BE2C (cell line): ENCODE measurements around the gene TRABD.

Source experiments
- DNase-seq: peaks from one replicate; pipeline ENCODE4 v3.0.0-alpha.2; 2020
- H3K27me3 ChIP-seq: fragments of 250-450 bp; sonication (Bioruptor Pico); 2 replicates; pipeline ENCODE4 v1.5.1; 2020; ENCODE audit warnings: mild to moderate bottlenecking
- H3K36me3 ChIP-seq: fragments of 250-450 bp; sonication (Bioruptor Pico); 2 replicates; pipeline ENCODE4 v1.5.1; 2020; ENCODE audit warnings: mild to moderate bottlenecking
- H3K4me1 ChIP-seq: fragments of 250-450 bp; sonication (Bioruptor Pico); 2 replicates; pipeline ENCODE4 v1.5.1; 2020
- H3K4me3 ChIP-seq: 2 replicates; pipeline ENCODE4 v1.5.1; 2011; ENCODE audit warnings: low read depth, low read length
- H3K9me3 ChIP-seq: fragments of 250-450 bp; sonication (Bioruptor Pico); 2 replicates; pipeline ENCODE4 v1.5.1; 2020
- TF ChIP-seq, protein P1 (sequence below): IDR thresholded peaks from 2 replicates; pipeline ENCODE4 v1.5.1; 2012; ENCODE audit warnings: mild to moderate bottlenecking, low read depth, low read length

The TRABD gene

DNA sequence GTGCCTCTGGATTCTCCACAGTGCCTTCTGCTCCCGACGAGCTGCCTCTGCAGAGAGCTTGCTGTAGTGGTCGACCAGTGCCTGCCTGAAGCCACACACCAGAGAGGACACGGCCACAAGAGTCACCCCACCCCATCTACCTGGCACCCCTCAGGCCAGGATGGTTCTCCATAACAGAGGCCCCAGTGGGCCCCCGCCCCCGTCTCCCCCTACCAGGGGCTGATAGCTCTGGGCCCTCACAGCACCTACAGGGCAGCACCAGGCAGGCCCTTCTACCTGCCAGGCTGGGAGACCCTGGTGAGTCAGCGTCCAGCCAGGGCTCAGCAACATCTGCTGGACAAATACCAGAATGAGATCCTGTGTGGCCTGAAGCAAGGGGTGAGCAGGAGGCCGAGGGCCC, 36.8 kb downstream of the TRABD start:
- no peaks in the 10 kb centered on the region for H3K27me3 ChIP-seq
- TF ChIP-seq, protein P1, sequence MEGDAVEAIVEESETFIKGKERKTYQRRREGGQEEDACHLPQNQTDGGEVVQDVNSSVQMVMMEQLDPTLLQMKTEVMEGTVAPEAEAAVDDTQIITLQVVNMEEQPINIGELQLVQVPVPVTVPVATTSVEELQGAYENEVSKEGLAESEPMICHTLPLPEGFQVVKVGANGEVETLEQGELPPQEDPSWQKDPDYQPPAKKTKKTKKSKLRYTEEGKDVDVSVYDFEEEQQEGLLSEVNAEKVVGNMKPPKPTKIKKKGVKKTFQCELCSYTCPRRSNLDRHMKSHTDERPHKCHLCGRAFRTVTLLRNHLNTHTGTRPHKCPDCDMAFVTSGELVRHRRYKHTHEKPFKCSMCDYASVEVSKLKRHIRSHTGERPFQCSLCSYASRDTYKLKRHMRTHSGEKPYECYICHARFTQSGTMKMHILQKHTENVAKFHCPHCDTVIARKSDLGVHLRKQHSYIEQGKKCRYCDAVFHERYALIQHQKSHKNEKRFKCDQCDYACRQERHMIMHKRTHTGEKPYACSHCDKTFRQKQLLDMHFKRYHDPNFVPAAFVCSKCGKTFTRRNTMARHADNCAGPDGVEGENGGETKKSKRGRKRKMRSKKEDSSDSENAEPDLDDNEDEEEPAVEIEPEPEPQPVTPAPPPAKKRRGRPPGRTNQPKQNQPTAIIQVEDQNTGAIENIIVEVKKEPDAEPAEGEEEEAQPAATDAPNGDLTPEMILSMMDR: no peak
- peaks cover 9% of the 10 kb centered on the region; the same call in 1 of the 2 replicates for H3K4me1 ChIP-seq
- DNase-seq: no peak
- no peak overlapping the region for H3K4me3 ChIP-seq
- H3K36me3 ChIP-seq: peaks cover 64% of the 10 kb centered on the region
- H3K9me3 ChIP-seq: no peaks in the 10 kb centered on the region

DNA sequence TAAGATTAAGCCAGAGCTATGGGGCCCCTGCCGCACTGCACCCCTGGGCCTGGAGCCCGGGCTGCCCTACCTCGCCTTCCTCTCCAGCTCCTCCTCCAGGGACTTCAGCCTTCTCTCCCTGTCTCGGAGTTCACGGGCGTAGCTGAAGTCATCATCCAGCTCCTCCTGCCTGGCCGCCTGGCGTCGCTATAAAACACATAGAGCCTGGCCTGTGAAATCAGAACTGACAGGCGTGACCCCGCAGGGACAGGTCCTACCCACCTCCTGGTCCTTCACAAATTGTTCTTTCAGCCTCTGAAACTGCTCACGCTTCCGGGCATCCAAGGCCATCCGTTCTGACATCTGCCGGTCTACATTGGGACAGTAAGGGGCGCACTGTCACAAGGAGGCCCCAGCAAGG, 38.4 kb downstream of the TRABD start:
- Histone ChIP-seq H3K27me3 (no peaks in the 10 kb centered on the region), H3K9me3 (no peaks in the 10 kb centered on the region), H3K4me1 (peaks cover 8% of the 10 kb centered on the region; the same call in 1 of the 2 replicates), H3K36me3 (peaks cover 55% of the 10 kb centered on the region), H3K4me3 (no peak overlapping the region)
- DNase-seq: no peak
- TF ChIP-seq, protein P1: no peak

DNA sequence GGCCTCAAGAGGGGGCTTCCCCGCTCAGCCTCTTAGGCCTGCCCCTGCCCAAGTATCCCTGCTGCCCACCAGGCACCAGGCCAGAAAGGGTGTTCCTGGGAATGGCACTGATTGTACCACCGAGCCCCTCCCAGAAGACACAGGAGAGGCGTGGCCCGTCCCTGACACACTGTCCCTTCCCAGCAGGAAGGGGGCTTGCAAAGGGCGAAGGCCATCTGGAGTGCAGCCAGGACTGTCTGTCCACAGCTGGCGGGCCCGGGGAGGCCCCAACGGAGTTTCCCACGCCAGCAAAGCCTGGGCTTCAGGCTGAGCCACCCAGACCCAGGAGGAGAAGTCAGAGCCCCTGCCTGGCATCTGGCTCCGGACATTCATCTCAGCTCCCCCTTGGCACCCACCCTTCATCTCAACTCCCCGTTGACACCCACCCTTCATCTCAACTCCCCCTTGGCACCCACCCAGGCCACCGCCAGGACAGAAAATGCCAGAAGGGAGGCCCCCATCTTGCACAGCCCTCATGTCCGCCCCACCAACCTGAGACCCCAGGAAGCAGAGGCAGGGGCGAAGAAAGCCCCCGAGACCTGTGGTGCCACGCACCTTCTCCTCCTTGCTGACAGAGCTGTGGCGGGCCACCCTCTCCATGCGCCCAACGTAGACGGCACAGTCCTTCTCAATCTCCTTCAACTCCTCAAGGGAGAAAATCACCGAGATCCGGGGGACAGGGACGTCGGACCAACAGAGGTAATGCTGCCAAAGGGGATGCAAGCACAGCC, 39.7 kb downstream of the TRABD start:
- Histone ChIP-seq H3K36me3 (peaks cover 47% of the 10 kb centered on the region), H3K27me3 (no peaks in the 10 kb centered on the region), H3K9me3 (no peaks in the 10 kb centered on the region), H3K4me1 (no peaks in the 10 kb centered on the region), H3K4me3 (no peak overlapping the region)
- TF ChIP-seq, protein P1: no peak
- DNase-seq: no peak

DNA sequence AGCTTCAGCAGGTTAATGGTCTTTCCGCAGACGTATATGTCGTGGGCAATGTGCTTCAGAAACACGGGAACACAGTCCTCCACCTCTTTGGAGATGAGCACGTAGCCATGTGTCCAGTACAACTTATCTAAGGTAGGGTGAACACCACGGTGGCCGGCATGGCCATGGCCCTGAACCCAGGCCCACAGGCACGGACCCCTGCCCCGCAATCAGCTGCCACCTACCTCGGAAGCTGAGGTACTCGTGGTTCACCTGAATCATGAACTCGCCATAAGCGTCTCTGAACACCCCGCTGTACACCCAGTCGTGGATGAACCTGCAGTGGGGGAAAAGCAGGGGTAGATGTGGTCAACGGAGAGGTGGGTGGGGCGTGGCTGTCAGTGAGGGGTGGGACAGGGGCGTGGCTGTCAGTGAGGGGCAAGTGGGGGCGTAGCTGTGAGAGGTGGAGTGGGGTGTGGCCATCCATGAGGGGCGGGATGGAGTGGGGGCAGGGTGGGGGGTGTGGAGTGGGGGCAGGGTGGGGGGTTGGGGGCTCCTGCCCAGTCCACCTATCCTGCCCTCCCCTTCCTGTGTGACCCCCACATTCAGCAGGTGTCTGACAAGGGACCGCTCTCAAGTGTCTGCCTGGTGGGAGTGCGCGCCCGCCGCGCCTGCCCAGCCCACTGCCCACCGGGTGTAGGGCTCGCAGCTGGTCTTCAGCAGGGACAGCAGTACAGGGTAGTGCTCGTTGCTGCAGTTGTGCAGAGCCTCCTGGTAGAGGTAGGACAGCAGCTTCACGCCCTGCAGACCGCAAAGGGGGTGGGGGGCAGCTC, 40.6 kb downstream of the TRABD start:
- TF ChIP-seq, protein P1: no peak
- H3K4me3 ChIP-seq: no peak overlapping the region
- no peak for DNase-seq
- no peaks in the 10 kb centered on the region for H3K9me3 ChIP-seq
- H3K27me3 ChIP-seq: no peaks in the 10 kb centered on the region
- H3K4me1 ChIP-seq: no peaks in the 10 kb centered on the region
- H3K36me3 ChIP-seq: peaks cover 42% of the 10 kb centered on the region

DNA sequence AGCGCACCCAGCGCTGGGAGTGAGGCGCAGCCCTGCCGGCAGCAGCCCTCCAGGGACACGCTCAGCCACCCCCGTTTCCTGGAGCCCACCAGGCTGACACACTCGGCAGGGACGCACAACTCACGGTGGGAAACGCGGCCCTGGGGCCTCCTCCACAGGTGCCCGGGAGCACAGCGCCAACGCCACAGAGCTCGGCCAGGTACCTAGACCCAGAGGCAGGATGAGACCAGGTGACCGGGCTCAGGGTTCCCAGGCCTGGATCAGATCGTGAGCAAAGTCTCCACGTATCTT, 41.1 kb downstream of the TRABD start:
- TF ChIP-seq, protein P1: no peak
- DNase-seq: no peak
- no peaks in the 10 kb centered on the region for H3K4me1 ChIP-seq
- no peaks in the 10 kb centered on the region for H3K9me3 ChIP-seq
- peaks cover 38% of the 10 kb centered on the region for H3K36me3 ChIP-seq
- H3K27me3 ChIP-seq: no peaks in the 10 kb centered on the region
- no peak overlapping the region for H3K4me3 ChIP-seq
